Uterus (tissue), 4 donors: ENCODE measurements around the gene COL18A1. TPM values are rescaled to one million over a fixed set of nuclear protein-coding genes. Genes with fewer than 3 reads are reported as not detected.

ENCODE experiments used
- DNase-seq, 2 donors: peaks; one replicate each; pipeline ENCODE4 v3.0.0-alpha.2; 2019 to 2020
- H3K27ac ChIP-seq, 2 donors: fragments of 200-600 bp; sonication (generic); 1 replicate in 1 of 2; 2 replicates in 1 of 2; pipeline ENCODE4 v1.5.1; 2016 to 2018
- H3K27me3 ChIP-seq, 2 donors: fragments of 200-600 bp; sonication (generic); one replicate each; pipeline ENCODE4 v1.5.1; 2018 to 2019; ENCODE audit warnings: control low read depth in 1 of 2
- H3K36me3 ChIP-seq, 2 donors: fragments of 200-600 bp; sonication (generic); one replicate each; pipeline ENCODE4 v1.5.1; 2019; ENCODE audit warnings: control low read depth in 1 of 2
- H3K4me1 ChIP-seq, 2 donors: fragments of 200-600 bp; sonication (generic); one replicate each; pipeline ENCODE4 v1.5.1; 2018 to 2019; ENCODE audit warnings: control low read depth in 1 of 2
- H3K4me3 ChIP-seq, 2 donors: fragments of 200-600 bp; sonication (generic); 1 replicate in 1 of 2; 2 replicates in 1 of 2; pipeline ENCODE4 v1.5.1; 2018 to 2019; ENCODE audit warnings: mild to moderate bottlenecking in 1 of 2
- H3K9me3 ChIP-seq, 2 donors: fragments of 200-600 bp; sonication (generic); one replicate each; pipeline ENCODE4 v1.5.1; 2019; ENCODE audit warnings: control low read depth in 1 of 2
- CTCF ChIP-seq, 4 experiments: fragments of 200-600 bp in 2 of 4; fragments of 450-650 bp in 2 of 4; sonication (generic) in 2 of 4; IDR thresholded peaks; one replicate each; pipeline ENCODE4 v1.5.1; 2016 to 2019; ENCODE audit warnings: antibody characterized with exemption in 4 of 4, mild to moderate bottlenecking in 2 of 4, moderate library complexity in 1 of 4
- POLR2A ChIP-seq, 2 donors: fragments of 450-650 bp; IDR thresholded peaks; one replicate each; pipeline ENCODE4 v1.6.1; 2016; ENCODE audit warnings: antibody characterized with exemption in 2 of 2, mild to moderate bottlenecking in 1 of 2, moderate library complexity in 1 of 2
- intact Hi-C: fragments of 100-400 bp; cut with DNase I; formaldehyde crosslinking; loops from one replicate; pipeline ENCODE4 v1.15.1; 2023; ENCODE audit warnings: low total_unique reads
- total RNA-seq, 4 donors: library from RNA; depleted of rRNA in 3 of 4; stranded (reverse); fragments of >200 nt in 3 of 4; gene quantifications; one replicate each; pipeline versions ENCODE4 v1.1.0 to v1.2.4, GENCODE V29; 2014 to 2023
- donor health status: DM: yes; HTN: yes; CAD: no.

The COL18A1 gene
- total RNA-seq, 4 donors from 2014 or later: 73.0 to 223 (median 152) TPM

- peaks cover 0 to 7% of the 10 kb centered on the region in 2 donors for H3K4me1 ChIP-seq
- H3K4me3 ChIP-seq: no peak overlapping the region
- intact Hi-C loops: no loop called here
- DNase-seq: peak in 1 of 2 donors; percentile 14
- H3K9me3 ChIP-seq: no peaks in the 10 kb centered on the region
- no peak overlapping the region for H3K27ac ChIP-seq
- no peaks in the 10 kb centered on the region for H3K36me3 ChIP-seq
- H3K27me3 ChIP-seq: no peaks in the 10 kb centered on the region
- TF ChIP-seq POLR2A (IDR thresholded peaks at IDR 0.05): no peak
- no peak for TF ChIP-seq CTCF (IDR thresholded peaks at IDR 0.05)
Observed at GRCh38 chr21:45401916-45402900, 2.8 kb upstream of the COL18A1 start.

DNA sequence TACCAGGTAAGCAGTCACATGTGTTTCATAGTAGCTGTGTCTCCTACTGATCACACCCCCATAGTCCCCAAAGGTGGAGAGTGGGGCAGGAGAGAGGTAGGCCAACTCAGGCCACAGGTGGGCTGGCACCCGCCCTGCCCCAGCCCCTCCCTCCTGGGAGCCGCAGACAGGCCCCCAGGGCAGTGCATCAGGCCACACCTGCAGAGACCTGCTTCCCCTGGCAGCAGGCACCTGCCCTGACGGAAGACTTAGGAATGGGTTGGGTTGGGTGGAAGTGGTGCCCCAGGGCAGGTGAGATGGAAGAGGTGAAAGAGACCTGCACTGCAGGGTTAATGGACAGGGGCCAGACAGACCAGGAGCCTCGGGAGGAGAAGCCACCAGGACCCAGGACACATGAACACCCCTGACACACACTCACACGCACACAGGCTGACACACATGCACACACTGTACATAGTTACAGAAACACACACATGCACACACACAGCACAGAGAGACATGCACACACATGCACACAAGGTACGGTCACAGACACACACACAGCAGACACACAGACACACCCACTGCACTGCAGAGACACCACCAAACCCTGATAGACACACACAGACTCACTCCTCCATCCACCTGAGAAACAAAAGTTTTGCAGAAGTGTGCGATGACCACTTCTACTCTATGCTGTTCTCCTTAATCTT, 1.7 kb upstream of the COL18A1 start:
- no peak for TF ChIP-seq POLR2A (IDR thresholded peaks at IDR 0.05)
- TF ChIP-seq CTCF (IDR thresholded peaks at IDR 0.05): no peak
- Histone ChIP-seq H3K27ac (peak overlapping the region; percentile 76 to 81), H3K27me3 (no peaks in the 10 kb centered on the region), H3K4me3 (no peak overlapping the region), H3K36me3 (no peaks in the 10 kb centered on the region), H3K4me1 (peaks cover 0 to 7% of the 10 kb centered on the region in 2 donors), H3K9me3 (no peaks in the 10 kb centered on the region)
- DNase-seq: no peak
- intact Hi-C loops: no loop called here

DNA sequence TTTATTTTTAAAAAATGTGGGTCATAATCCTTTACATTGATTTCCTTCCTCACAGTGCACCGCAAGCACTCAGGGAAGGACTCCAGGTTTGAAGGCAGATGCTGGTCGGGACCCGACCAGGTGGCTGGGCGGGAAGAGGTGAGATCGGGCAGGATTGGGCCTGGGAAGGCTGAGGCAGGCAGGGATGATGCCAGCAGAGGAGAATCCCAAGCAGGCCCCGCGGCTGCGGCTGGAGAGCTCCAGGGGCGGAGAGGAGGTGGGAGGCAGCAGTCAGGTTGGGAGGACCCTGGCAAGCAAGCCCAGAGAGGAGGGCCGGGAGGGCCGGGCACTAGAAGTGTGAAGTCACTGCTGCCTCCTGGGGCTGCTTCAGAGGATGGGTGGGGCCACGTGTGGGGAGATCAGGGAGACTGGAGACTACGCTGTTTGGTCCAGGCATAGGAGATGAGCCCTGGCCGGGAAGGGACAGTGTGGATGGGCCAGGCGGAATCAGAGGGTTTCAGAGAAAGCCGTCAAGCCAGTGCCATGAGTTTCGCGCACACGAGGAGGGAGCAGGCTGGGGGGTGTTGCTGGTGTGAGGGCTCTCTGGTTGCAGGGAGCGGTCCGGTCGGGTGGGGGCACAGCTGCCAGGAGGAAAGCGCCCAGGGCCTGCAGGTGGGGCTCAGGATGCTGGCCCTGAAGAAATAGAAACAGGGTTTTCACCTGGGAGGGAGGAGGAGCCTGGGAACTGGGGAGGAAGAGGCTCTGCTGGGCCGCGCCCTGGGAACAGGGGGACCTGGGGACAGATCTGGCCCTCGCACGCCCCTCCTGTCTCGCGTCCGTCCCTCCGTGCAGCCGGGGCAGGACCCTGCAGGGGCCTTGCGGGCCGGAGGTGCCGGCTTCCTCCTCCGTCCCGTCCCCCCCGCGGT, 888 bp upstream of the COL18A1 start:
- H3K27me3 ChIP-seq: no peaks in the 10 kb centered on the region
- TF ChIP-seq CTCF (IDR thresholded peaks at IDR 0.05) (no peak), POLR2A (IDR thresholded peaks at IDR 0.05) (peak; percentile 22 to 41)
- peak; percentile 82 to 86 for DNase-seq
- peaks cover 0 to 10% of the 10 kb centered on the region in 2 donors for H3K4me1 ChIP-seq
- H3K9me3 ChIP-seq: no peaks in the 10 kb centered on the region
- H3K36me3 ChIP-seq: no peaks in the 10 kb centered on the region
- peak overlapping the region; percentile 42 to 77 for H3K4me3 ChIP-seq
- intact Hi-C loops: no loop called here
- H3K27ac ChIP-seq: peak overlapping the region; percentile 76 to 81

DNA sequence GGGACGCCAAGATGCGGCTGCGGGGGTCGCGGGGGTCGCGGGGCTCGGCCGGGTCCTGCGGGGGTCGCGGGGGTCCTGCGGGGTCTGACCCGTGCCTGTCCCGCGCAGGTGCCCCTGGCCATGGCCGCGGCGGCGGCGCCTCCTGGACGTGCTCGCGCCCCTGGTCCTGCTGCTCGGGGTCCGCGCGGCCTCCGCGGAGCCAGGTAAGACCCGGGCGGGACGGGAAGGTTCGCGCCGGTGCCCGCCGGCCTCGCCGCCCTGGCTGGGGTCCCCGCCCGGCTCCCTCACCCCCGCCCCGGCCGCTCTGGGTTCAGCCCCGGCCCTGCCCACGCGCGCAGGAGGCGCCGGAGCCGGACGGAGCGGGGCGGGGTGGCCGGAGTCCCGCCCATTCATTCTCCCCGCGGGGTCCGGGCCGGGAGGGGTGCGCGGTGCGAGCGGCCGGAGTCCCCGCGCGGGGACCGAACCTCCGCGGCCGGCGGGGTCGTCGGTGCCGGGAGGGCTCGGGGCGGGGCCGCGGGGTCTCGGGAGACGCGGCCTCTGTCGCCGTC, 380 bp downstream of the COL18A1 start:
- TF ChIP-seq POLR2A (IDR thresholded peaks at IDR 0.05): peak; percentile 40 to 58
- TF ChIP-seq CTCF (IDR thresholded peaks at IDR 0.05): no peak
- peak overlapping the region; percentile 65 to 88 for H3K27ac ChIP-seq
- intact Hi-C loops: no loop called here
- no peaks in the 10 kb centered on the region for H3K9me3 ChIP-seq
- no peaks in the 10 kb centered on the region for H3K27me3 ChIP-seq
- peak in 1 of 2 donors; percentile 71 for DNase-seq
- no peaks in the 10 kb centered on the region for H3K36me3 ChIP-seq
- H3K4me3 ChIP-seq: peak overlapping the region; percentile 45 to 77
- H3K4me1 ChIP-seq: peaks cover 0 to 21% of the 10 kb centered on the region in 2 donors
